Activated CD8-positive, alpha-beta memory T cell treated with anti-CD3 and anti-CD28 coated beads, Interleukin-2, amount 50 U/mL, for 4 hours (primary cell): ENCODE data around the gene SPACA7.

Experiments used
- DNase-seq: peaks from one replicate; pipeline ENCODE4 v3.0.0-alpha.2; 2020

The SPACA7 gene

GRCh38 chr13:112467236-112467635 lies 91.1 kb downstream of the SPACA7 start:
- DNase-seq = no peak

- no peak for DNase-seq
Observed at GRCh38 chr13:112468069-112468468, 91.9 kb downstream of the SPACA7 start.

DNA sequence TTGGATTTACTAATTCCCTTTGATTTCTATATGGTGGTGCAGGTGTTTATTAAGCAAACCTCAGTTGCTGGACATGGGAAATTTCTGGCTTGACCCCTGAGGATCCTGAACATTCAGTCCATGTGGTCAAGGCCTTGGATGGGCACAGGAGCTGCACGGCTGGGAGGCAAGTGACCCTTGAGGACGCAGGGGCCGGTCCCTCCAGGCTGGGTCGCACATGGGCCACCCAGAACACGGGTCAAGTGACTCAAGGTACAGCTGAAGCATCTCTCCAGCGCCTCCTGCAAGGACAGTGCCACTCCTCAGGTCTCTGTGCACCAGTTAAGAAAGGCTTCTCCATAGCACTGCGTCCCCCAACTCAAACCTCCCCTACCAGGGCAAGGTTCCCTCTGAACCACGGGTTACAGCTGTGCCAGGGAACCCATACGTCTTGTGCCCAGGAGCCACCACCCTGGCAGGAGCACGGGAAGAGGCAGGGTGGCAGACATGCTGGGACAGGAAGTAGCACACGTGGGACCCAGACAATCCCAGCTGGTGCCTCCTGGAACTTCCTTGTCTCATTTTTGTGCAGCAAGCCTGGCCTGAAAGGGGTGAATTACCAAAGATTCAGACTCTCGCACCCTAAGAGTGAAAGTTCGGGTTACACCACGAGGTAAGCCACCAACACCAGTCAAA lies 93.1 kb downstream of the SPACA7 start:
- no peak for DNase-seq

DNA sequence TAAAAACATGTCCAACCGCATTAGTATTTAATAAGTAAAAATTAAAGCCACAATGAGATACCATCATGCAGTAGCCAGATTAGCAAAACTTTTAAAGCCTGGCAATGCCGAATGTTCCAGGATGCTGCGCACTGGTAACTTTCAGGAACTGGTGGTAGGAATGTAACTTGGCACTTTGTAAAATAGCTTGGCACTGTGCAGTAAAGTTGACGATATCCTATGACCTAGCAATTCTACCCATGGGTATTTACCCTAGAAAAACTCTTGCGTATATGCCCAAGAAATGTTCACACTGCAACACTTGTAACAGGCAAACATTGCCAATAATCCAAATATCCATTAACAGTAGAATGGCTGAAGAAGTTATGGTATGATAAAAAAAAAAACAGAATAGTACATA lies 97.7 kb downstream of the SPACA7 start:
- DNase-seq = no peak

GRCh38 chr13:112474869-112475268 lies 98.7 kb downstream of the SPACA7 start:
- no peak for DNase-seq

GRCh38 chr13:112475889-112476288 lies 99.7 kb downstream of the SPACA7 start:
- DNase-seq = no peak

DNA sequence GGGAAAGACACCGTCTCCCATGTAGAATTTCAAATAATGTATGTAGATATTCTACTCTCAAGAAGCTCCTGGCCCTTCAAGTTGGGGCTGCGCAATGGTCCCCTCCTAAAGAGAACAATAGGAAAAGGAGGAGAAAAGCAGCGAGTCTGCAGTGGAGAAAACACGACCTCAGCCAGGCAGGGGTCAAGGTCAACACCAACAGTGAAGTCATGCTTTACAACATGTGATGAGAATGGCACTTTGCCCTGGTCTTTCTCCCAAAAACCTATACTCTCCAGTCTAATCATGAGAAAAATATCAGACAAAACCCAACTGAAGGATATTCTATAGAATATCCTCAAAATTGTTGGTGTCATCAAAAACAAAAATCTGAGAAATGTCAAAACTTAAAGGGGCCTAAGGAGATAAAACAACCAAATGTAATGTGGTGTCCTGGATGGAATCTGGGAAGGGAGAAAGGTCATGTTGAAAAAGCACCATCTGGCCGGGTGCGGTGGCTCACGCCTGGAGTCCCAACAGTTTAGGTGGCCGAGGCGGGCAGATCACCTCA lies 101.0 kb downstream of the SPACA7 start:
- DNase-seq = no peak

GRCh38 chr13:112479389-112479788 lies 103.2 kb downstream of the SPACA7 start:
- no peak for DNase-seq

DNA sequence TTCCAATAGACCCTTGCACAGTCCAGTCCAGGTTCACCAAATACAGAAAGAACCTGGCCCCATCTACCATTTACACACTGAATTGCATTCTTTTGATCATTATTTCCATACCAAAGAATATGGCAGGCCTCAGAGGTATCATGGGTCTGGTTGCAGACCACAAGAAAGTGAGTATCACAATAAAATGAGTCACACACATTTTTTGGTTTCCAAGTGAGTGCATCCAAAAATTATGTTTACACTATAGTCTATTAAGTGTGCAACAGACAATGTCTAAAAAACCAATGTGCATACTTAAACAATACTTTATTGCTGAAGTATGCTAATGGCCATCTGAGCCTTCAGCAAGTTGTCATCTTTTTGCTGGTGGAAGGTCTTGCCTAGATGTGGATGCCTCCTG lies 105.3 kb downstream of the SPACA7 start:
- no peak for DNase-seq

GRCh38 chr13:112483299-112483698 lies 107.1 kb downstream of the SPACA7 start:
- DNase-seq = no peak
